ENCODE measurements around the gene CCT3.
A peak's percentile ranks its signal among the peaks of the same experiment; 100 is the strongest.
"Not testable (repeated sequence)": the region's sequence is repeated elsewhere in the genome, so short reads cannot be mapped to it uniquely, and the experiment has no call there.

Gene CCT3

DNA sequence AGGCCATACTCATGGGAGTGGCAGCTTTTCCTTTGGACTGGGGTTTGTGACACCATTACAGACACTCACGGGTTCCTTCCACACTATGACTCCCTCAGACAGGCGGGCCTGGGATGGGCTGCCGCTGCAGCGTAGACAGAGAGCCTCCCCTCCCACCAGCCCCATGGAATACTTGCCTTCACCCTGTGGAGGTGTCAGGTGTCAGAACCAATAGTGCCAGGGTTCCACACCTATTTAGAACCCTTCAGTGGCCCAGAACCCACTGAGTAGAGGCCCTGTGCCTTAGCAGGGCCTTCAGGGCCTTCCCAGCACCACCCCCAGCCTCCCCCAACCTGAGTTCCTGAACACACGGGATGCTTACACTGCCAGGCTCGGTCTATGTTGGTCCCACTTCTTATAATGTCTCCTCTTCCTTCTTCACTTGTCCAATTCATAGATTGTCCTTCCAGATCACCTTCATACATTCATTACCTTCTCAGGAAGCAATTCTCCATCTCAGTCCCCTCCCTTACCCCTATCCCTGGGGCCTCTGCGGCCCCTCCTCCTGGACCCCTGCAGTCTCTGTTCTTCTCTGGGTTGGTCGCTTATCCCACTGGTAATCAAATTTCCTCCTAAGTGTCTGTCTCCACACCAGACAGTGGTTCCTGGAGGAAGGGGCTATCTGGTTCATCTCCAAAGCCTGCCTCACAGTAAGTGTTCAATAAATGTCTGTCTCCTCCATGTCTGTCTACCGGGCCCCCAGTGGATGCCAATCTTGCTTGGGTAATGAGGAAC lies 29.5 kb upstream of the CCT3 start:
- no peaks in the 10 kb centered on the region for H3K9me3 ChIP-seq (ENCODE audit: control insufficient read depth, insufficient read depth, low read depth, low read length)
- peaks cover 23% of the 10 kb centered on the region for H3K4me1 ChIP-seq (ENCODE audit: control insufficient read depth, insufficient read depth, low read length)
- H3K4me3 ChIP-seq (ENCODE audit: low read depth, low read length) = no peak overlapping the region
- no peak overlapping the region for H3K9ac ChIP-seq (ENCODE audit: low read length)
- no peaks in the 10 kb centered on the region for H3K36me3 ChIP-seq (ENCODE audit: control insufficient read depth, insufficient read depth, low read length)
- peaks cover 15% of the 10 kb centered on the region for H3K27me3 ChIP-seq (ENCODE audit: control insufficient read depth, insufficient read depth, low read length)
- H3K27ac ChIP-seq (ENCODE audit: low read depth, low read length) = no peak overlapping the region

DNA sequence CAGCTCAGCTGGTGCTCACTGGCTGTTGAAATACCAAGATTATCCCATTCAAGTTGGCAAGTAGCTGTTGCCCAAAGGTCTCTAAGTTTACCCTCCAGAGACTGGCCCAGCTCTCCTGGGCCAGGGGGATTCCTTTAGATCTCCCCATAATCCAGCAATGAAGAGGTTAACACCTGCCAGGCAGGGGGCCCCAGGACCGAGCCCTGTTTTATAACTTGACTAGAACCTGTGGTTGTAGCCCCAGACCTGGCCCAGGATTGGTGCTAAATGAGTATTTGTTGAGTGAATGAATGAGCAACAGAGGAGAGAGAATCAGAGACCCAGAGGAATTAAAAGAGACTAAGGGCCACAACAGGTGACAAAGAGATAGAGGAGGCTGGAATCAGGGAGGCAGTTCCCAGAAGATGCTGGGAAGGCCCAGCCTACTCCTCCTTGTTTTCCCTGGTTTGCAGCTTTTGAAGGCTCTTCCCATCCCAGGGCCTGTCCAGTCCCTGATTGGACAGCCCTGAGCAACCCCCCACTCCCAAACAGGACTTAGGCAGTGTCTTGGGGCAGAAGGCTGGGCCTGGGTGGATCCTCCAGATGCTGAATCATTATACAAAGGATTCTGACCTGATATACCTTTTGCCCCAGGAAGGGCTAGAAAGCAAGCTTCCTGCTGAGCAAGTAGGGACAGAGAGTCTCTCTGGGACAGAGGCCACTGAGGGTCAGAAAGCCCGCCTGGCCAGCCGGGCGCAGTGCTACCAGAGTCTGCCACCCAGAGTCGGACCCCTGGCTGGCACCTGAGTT lies 28.5 kb upstream of the CCT3 start:
- Histone ChIP-seq H3K27ac (ENCODE audit: low read depth, low read length) (no peak overlapping the region), H3K9me3 (ENCODE audit: control insufficient read depth, insufficient read depth, low read depth, low read length) (no peaks in the 10 kb centered on the region), H3K9ac (ENCODE audit: low read length) (no peak overlapping the region), H3K4me1 (ENCODE audit: control insufficient read depth, insufficient read depth, low read length) (peaks cover 23% of the 10 kb centered on the region), H3K4me3 (ENCODE audit: low read depth, low read length) (no peak overlapping the region), H3K36me3 (ENCODE audit: control insufficient read depth, insufficient read depth, low read length) (no peaks in the 10 kb centered on the region), H3K27me3 (ENCODE audit: control insufficient read depth, insufficient read depth, low read length) (peaks cover 13% of the 10 kb centered on the region)

DNA sequence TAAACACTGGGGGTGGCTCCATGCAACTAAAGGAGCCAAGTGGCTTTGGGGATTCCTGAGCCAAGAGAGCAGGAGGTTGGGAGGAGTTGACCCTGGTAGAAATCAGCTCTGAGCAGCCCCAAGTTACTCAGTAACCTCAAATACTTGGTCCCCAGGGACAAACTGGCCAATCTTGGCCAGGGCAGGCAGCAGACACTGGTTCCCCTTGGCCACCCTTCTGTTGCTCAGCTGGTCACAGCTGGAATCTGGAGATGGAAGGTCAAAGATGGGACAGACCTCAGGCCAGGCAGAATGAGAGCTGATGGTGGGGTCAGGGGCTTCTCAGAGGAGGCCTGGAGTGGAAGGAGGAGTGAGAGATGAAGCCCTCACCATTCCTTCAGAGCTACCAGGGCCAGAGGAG lies 27.7 kb upstream of the CCT3 start:
- Histone ChIP-seq H3K4me1 (ENCODE audit: control insufficient read depth, insufficient read depth, low read length) (peaks cover 23% of the 10 kb centered on the region), H3K27me3 (ENCODE audit: control insufficient read depth, insufficient read depth, low read length) (peaks cover 11% of the 10 kb centered on the region), H3K36me3 (ENCODE audit: control insufficient read depth, insufficient read depth, low read length) (no peaks in the 10 kb centered on the region), H3K9ac (ENCODE audit: low read length) (no peak overlapping the region), H3K27ac (ENCODE audit: low read depth, low read length) (no peak overlapping the region), H3K9me3 (ENCODE audit: control insufficient read depth, insufficient read depth, low read depth, low read length) (no peaks in the 10 kb centered on the region), H3K4me3 (ENCODE audit: low read depth, low read length) (no peak overlapping the region)

DNA sequence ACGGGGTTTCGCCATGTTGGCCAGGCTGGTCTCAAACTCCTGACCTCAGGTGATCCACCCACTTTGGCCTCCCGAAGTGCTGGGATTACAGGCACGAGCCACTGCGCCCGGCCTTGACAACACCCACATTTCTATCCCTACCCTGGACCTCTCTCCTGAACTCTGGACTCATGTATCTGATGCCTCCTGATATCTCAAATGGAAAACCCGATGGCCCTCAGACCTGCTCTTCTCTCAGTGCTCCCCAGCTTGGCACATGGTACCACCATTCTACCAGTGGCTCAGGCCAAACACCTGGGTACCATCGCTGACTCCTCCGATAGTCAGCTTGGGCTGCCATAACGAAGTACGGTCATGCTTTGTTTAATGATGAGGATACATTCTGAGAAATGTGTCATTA lies 22.4 kb upstream of the CCT3 start:
- no peaks in the 10 kb centered on the region for H3K4me1 ChIP-seq (ENCODE audit: control insufficient read depth, insufficient read depth, low read length)
- H3K9me3 ChIP-seq (ENCODE audit: control insufficient read depth, insufficient read depth, low read depth, low read length) = no peaks in the 10 kb centered on the region
- no peak overlapping the region for H3K9ac ChIP-seq (ENCODE audit: low read length)
- H3K4me3 ChIP-seq (ENCODE audit: low read depth, low read length) = no peak overlapping the region
- H3K36me3 ChIP-seq (ENCODE audit: control insufficient read depth, insufficient read depth, low read length) = no peaks in the 10 kb centered on the region
- H3K27me3 ChIP-seq (ENCODE audit: control insufficient read depth, insufficient read depth, low read length) = no peaks in the 10 kb centered on the region
- H3K27ac ChIP-seq (ENCODE audit: low read depth, low read length) = no peak overlapping the region

DNA sequence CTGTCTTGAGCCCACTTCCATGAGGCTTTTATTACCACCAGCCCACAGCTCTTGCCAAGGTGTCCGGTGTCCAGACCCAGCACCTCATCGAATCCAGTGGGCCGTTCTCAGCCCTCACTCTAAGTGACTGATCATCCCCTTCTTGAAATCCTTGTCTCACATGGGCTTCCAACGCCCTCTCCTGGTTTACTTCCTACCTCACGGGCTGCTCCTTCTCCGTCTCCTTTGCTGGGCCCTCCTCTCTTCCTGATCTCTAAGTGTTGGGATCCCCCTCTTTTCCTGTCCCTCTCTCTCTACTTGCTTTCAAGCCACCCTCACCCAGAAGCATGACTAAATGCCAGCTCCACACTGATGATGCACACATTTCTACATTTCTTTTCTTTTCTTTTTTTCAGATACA lies 21.9 kb upstream of the CCT3 start:
- H3K4me1 ChIP-seq (ENCODE audit: control insufficient read depth, insufficient read depth, low read length) = no peaks in the 10 kb centered on the region
- H3K9me3 ChIP-seq (ENCODE audit: control insufficient read depth, insufficient read depth, low read depth, low read length) = no peaks in the 10 kb centered on the region
- no peaks in the 10 kb centered on the region for H3K27me3 ChIP-seq (ENCODE audit: control insufficient read depth, insufficient read depth, low read length)
- no peak overlapping the region for H3K27ac ChIP-seq (ENCODE audit: low read depth, low read length)
- no peak overlapping the region for H3K4me3 ChIP-seq (ENCODE audit: low read depth, low read length)
- H3K36me3 ChIP-seq (ENCODE audit: control insufficient read depth, insufficient read depth, low read length) = no peaks in the 10 kb centered on the region
- no peak overlapping the region for H3K9ac ChIP-seq (ENCODE audit: low read length)

DNA sequence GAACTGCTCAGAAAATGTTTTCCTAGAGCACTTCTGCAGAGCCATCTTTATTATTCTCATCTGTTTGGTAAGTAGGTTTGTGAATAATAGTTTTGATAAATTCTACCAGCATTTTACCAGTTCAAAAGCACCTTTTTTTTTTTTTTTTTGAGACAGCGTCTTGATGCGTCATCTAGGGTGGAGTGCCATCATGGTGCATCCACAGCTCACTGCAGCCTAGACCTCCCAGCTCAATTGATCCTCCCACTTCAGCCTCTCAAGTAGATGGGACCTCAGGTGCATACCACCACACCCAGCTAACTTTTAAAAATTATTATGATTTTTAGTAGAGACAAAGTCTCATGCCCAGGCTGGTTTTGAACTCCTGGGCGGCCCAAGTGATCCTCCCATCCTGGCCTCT lies 21.2 kb upstream of the CCT3 start:
- Histone ChIP-seq H3K36me3 (ENCODE audit: control insufficient read depth, insufficient read depth, low read length) (no peaks in the 10 kb centered on the region), H3K27ac (ENCODE audit: low read depth, low read length) (no peak overlapping the region), H3K9ac (ENCODE audit: low read length) (no peak overlapping the region), H3K4me1 (ENCODE audit: control insufficient read depth, insufficient read depth, low read length) (no peaks in the 10 kb centered on the region), H3K9me3 (ENCODE audit: control insufficient read depth, insufficient read depth, low read depth, low read length) (no peaks in the 10 kb centered on the region), H3K4me3 (ENCODE audit: low read depth, low read length) (no peak overlapping the region), H3K27me3 (ENCODE audit: control insufficient read depth, insufficient read depth, low read length) (no peaks in the 10 kb centered on the region)

DNA sequence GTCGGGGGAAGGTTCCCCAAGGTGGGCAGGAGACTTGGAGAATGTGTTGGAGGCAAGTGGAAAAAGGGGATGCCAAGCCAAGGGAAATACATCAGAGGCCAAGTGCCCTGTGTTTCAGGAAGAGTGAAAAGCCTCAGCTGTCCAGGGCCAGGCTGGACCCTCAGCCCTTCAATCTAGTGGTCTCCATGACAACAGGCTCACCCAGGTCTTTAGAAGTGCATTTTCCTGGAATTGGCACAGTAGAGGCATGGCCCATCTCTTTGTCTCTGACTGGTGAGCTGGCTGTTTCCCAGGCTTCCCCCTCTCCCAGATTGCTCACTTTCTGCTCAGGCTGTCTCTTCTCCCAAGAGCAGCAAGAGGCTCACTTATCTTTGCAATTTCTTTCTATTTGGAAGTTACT lies 20.5 kb upstream of the CCT3 start:
- Histone ChIP-seq H3K36me3 (ENCODE audit: control insufficient read depth, insufficient read depth, low read length) (no peaks in the 10 kb centered on the region), H3K4me3 (ENCODE audit: low read depth, low read length) (no peak overlapping the region), H3K4me1 (ENCODE audit: control insufficient read depth, insufficient read depth, low read length) (no peaks in the 10 kb centered on the region), H3K27me3 (ENCODE audit: control insufficient read depth, insufficient read depth, low read length) (no peaks in the 10 kb centered on the region), H3K9me3 (ENCODE audit: control insufficient read depth, insufficient read depth, low read depth, low read length) (no peaks in the 10 kb centered on the region), H3K27ac (ENCODE audit: low read depth, low read length) (no peak overlapping the region), H3K9ac (ENCODE audit: low read length) (no peak overlapping the region)

DNA sequence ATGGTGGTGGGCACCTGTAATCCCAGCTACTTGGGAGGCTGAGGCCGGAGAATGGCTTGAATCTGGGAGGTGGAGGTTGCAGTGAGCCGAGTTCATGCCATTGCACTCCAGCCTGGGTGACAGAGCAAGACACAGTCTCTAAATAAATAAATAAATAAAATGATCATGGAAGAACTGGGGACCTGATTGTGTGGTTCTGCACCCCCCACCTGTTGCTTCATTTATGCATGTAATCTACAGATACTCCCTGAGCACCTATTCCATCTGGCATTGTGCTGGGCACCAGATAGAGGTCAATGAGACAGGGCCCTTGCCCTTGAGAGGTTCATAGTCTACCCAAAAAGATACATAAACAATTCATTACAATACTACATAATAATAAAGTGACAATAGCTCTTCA lies 19.9 kb upstream of the CCT3 start:
- Histone ChIP-seq H3K27ac (ENCODE audit: low read depth, low read length) (no peak overlapping the region), H3K27me3 (ENCODE audit: control insufficient read depth, insufficient read depth, low read length) (no peaks in the 10 kb centered on the region), H3K9me3 (ENCODE audit: control insufficient read depth, insufficient read depth, low read depth, low read length) (no peaks in the 10 kb centered on the region), H3K9ac (ENCODE audit: low read length) (no peak overlapping the region), H3K36me3 (ENCODE audit: control insufficient read depth, insufficient read depth, low read length) (no peaks in the 10 kb centered on the region), H3K4me1 (ENCODE audit: control insufficient read depth, insufficient read depth, low read length) (no peaks in the 10 kb centered on the region), H3K4me3 (ENCODE audit: low read depth, low read length) (no peak overlapping the region)

DNA sequence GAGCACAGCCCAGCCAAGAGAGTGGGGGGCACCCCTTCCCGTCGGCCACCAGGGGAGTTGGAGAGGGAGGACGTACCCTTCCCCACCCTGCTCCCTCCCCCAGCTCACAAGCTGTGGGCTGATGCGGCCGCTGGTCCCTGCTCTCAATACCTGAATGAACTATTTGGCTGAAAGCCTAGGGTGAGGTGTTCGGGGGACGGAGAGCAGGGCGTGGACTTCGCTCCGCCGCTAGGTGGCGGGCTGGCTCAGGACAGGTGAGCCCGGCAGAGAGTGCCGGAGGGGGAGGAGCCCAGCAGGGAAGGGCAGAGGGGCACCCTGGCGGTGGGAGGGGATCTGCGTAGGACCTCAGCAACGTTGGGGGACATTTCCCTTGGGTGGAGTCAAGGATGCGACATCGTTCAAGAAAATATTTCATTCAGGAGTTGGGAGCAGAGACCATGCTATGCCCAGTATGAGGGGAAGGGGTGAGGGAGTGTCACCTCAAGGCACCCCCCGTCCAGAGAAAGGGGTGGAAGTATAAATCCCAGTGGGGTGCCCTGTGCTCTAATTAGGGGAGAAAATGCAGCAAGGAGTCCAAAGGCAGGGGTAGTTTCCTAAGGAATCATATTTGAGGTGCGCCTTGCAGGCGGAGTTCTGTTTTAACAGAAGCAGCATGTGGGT lies 18.9 kb upstream of the CCT3 start:
- no peak overlapping the region for H3K27ac ChIP-seq (ENCODE audit: low read depth, low read length)
- no peaks in the 10 kb centered on the region for H3K36me3 ChIP-seq (ENCODE audit: control insufficient read depth, insufficient read depth, low read length)
- no peak overlapping the region for H3K9ac ChIP-seq (ENCODE audit: low read length)
- H3K4me1 ChIP-seq (ENCODE audit: control insufficient read depth, insufficient read depth, low read length) = no peaks in the 10 kb centered on the region
- no peaks in the 10 kb centered on the region for H3K27me3 ChIP-seq (ENCODE audit: control insufficient read depth, insufficient read depth, low read length)
- H3K9me3 ChIP-seq (ENCODE audit: control insufficient read depth, insufficient read depth, low read depth, low read length) = no peaks in the 10 kb centered on the region
- peak overlapping the region; percentile 57 for H3K4me3 ChIP-seq (ENCODE audit: low read depth, low read length)

DNA sequence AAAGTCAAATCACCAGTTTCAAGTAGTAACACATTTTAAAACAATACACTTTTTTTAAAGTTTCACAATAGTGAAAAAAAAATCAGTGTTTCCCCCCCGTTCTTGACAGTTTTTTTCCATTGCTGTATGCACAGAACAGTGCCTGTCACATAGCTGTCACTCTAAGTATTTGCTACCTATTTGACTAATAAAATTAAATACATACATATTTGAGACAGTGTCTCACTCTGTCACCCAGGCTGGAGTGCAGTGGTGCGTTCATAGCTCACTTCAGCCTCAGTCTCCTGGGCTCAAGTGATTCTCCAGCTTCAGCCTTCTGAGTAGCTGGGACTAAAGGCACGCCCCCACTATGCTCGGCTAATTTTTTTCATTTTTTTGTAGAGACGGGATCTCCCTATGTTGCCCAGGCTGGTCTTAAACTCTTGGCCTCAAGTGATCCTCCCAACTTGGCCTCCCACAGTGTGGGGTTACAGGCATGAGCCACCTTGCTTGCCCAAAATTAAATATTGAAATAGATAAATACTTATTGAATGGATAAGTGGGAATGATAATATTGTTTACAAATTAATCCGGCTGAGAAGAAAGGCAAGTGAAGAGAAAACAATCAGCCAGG lies 18.3 kb upstream of the CCT3 start:
- Histone ChIP-seq H3K4me1 (ENCODE audit: control insufficient read depth, insufficient read depth, low read length) (no peaks in the 10 kb centered on the region), H3K36me3 (ENCODE audit: control insufficient read depth, insufficient read depth, low read length) (no peaks in the 10 kb centered on the region), H3K9ac (ENCODE audit: low read length) (no peak overlapping the region), H3K4me3 (ENCODE audit: low read depth, low read length) (peak overlapping the region; percentile 57), H3K27ac (ENCODE audit: low read depth, low read length) (no peak overlapping the region), H3K27me3 (ENCODE audit: control insufficient read depth, insufficient read depth, low read length) (no peaks in the 10 kb centered on the region), H3K9me3 (ENCODE audit: control insufficient read depth, insufficient read depth, low read depth, low read length) (no peaks in the 10 kb centered on the region)

DNA sequence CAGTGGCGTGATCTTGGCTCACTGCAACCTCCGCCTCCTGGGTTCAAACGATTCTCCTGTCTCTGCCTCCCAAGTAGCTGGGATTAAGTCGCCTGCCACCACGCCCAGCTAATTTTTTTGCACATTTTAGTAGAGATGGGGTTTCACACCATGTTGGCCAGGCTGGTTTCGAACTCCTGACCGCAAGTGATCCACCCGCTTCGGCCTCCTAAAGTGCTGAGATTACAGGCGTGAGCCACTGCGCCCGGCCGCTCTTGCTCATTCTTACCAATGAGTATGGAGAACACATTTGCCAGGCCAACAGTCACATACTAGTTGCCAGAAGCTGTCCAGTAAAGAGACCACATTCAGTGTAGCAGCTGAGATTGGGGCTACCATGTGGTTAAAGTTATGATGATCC lies 14.4 kb upstream of the CCT3 start:
- not testable (repeated sequence) for H3K9me3 ChIP-seq (ENCODE audit: control insufficient read depth, insufficient read depth, low read depth, low read length); H3K4me3 ChIP-seq (ENCODE audit: low read depth, low read length); H3K4me1 ChIP-seq (ENCODE audit: control insufficient read depth, insufficient read depth, low read length); H3K27me3 ChIP-seq (ENCODE audit: control insufficient read depth, insufficient read depth, low read length); H3K36me3 ChIP-seq (ENCODE audit: control insufficient read depth, insufficient read depth, low read length); H3K9ac ChIP-seq (ENCODE audit: low read length); H3K27ac ChIP-seq (ENCODE audit: low read depth, low read length)
